Measurements from ENCODE around the gene EIPR1.

EIPR1 gene

GRCh38 chr2:3282056-3282998 is 95.3 kb downstream of the EIPR1 start:
- Mint-ChIP-seq H3K27ac (peak overlapping the region; percentile 39), H3K4me3 (no peak overlapping the region), H3K4me1 (no peaks in the 10 kb centered on the region), H3K9me3 (peaks cover 5% of the 10 kb centered on the region), H3K27me3 (no peaks in the 10 kb centered on the region), H3K36me3 (peaks cover 15% of the 10 kb centered on the region)
- no peak for DNase-seq
- CTCF ChIA-PET: no interaction called here

- no peak overlapping the region for H3K27ac Mint-ChIP-seq
- no peaks in the 10 kb centered on the region for H3K9me3 Mint-ChIP-seq
- peaks cover 15% of the 10 kb centered on the region for H3K36me3 Mint-ChIP-seq
- H3K27me3 Mint-ChIP-seq: no peaks in the 10 kb centered on the region
- DNase-seq: no peak
- no peak overlapping the region for H3K4me3 Mint-ChIP-seq
- H3K4me1 Mint-ChIP-seq: no peaks in the 10 kb centered on the region
- CTCF ChIA-PET: no interaction called here
Measured at GRCh38 chr2:3280683-3281520, 96.7 kb downstream of the EIPR1 start.

- no peak for DNase-seq
- peaks cover 18% of the 10 kb centered on the region for H3K36me3 Mint-ChIP-seq
- H3K9me3 Mint-ChIP-seq: peaks cover 5% of the 10 kb centered on the region
- H3K4me1 Mint-ChIP-seq: no peaks in the 10 kb centered on the region
- H3K27me3 Mint-ChIP-seq: no peaks in the 10 kb centered on the region
- no peak overlapping the region for H3K27ac Mint-ChIP-seq
- CTCF ChIA-PET: no interaction called here
- H3K4me3 Mint-ChIP-seq: no peak overlapping the region
Measured at GRCh38 chr2:3280197-3280596, 97.4 kb downstream of the EIPR1 start.

- Mint-ChIP-seq H3K27me3 (no peaks in the 10 kb centered on the region), H3K9me3 (peaks cover 12% of the 10 kb centered on the region), H3K4me3 (no peak overlapping the region), H3K36me3 (peaks cover 18% of the 10 kb centered on the region), H3K4me1 (no peaks in the 10 kb centered on the region), H3K27ac (no peak overlapping the region)
- no peak for DNase-seq
- CTCF ChIA-PET: no interaction called here
Measured at GRCh38 chr2:3279236-3279960, 98.2 kb downstream of the EIPR1 start.

- CTCF ChIA-PET: no interaction called here
- peaks cover 23% of the 10 kb centered on the region for H3K36me3 Mint-ChIP-seq
- no peak for DNase-seq
- no peaks in the 10 kb centered on the region for H3K27me3 Mint-ChIP-seq
- H3K4me1 Mint-ChIP-seq: no peaks in the 10 kb centered on the region
- no peak overlapping the region for H3K27ac Mint-ChIP-seq
- peaks cover 16% of the 10 kb centered on the region for H3K9me3 Mint-ChIP-seq
- H3K4me3 Mint-ChIP-seq: no peak overlapping the region
Measured at GRCh38 chr2:3278521-3279218, 98.9 kb downstream of the EIPR1 start.

GRCh38 chr2:3277748-3278520 is 99.7 kb downstream of the EIPR1 start:
- no peak overlapping the region for H3K4me3 Mint-ChIP-seq
- DNase-seq: no peak
- H3K27ac Mint-ChIP-seq: no peak overlapping the region
- no peaks in the 10 kb centered on the region for H3K27me3 Mint-ChIP-seq
- H3K36me3 Mint-ChIP-seq: peaks cover 25% of the 10 kb centered on the region
- CTCF ChIA-PET: no interaction called here
- H3K9me3 Mint-ChIP-seq: peaks cover 18% of the 10 kb centered on the region
- no peaks in the 10 kb centered on the region for H3K4me1 Mint-ChIP-seq

GRCh38 chr2:3277050-3277747 is 100.4 kb downstream of the EIPR1 start:
- Mint-ChIP-seq H3K36me3 (peaks cover 29% of the 10 kb centered on the region), H3K27ac (no peak overlapping the region), H3K4me3 (no peak overlapping the region), H3K4me1 (no peaks in the 10 kb centered on the region), H3K27me3 (no peaks in the 10 kb centered on the region), H3K9me3 (peaks cover 18% of the 10 kb centered on the region)
- CTCF ChIA-PET: no interaction called here
- no peak for DNase-seq

GRCh38 chr2:3272761-3273160 is 104.9 kb downstream of the EIPR1 start:
- Mint-ChIP-seq H3K27ac (no peak overlapping the region), H3K9me3 (peaks cover 18% of the 10 kb centered on the region), H3K36me3 (peaks cover 27% of the 10 kb centered on the region), H3K4me3 (no peak overlapping the region), H3K27me3 (no peaks in the 10 kb centered on the region), H3K4me1 (no peaks in the 10 kb centered on the region)
- DNase-seq: no peak
- CTCF ChIA-PET: no interaction called here

GRCh38 chr2:3270095-3270478 is 107.5 kb downstream of the EIPR1 start:
- Mint-ChIP-seq H3K36me3 (peaks cover 20% of the 10 kb centered on the region), H3K9me3 (peaks cover 12% of the 10 kb centered on the region), H3K27ac (no peak overlapping the region), H3K4me1 (no peaks in the 10 kb centered on the region), H3K4me3 (no peak overlapping the region), H3K27me3 (no peaks in the 10 kb centered on the region)
- CTCF ChIA-PET: no interaction called here
- no peak for DNase-seq

GRCh38 chr2:3269425-3270094 is 108.1 kb downstream of the EIPR1 start:
- H3K9me3 Mint-ChIP-seq: peaks cover 6% of the 10 kb centered on the region
- H3K4me3 Mint-ChIP-seq: no peak overlapping the region
- H3K4me1 Mint-ChIP-seq: no peaks in the 10 kb centered on the region
- CTCF ChIA-PET: no interaction called here
- DNase-seq: no peak
- H3K27ac Mint-ChIP-seq: no peak overlapping the region
- H3K36me3 Mint-ChIP-seq: peaks cover 20% of the 10 kb centered on the region
- no peaks in the 10 kb centered on the region for H3K27me3 Mint-ChIP-seq

- CTCF ChIA-PET: no interaction called here
Measured at GRCh38 chr2:3268705-3269029, 109.0 kb downstream of the EIPR1 start.

GRCh38 chr2:3267869-3268704 is 109.5 kb downstream of the EIPR1 start:
- H3K27ac Mint-ChIP-seq: no peak overlapping the region
- H3K9me3 Mint-ChIP-seq: no peaks in the 10 kb centered on the region
- H3K36me3 Mint-ChIP-seq: peaks cover 15% of the 10 kb centered on the region
- CTCF ChIA-PET: no interaction called here
- no peak overlapping the region for H3K4me3 Mint-ChIP-seq
- no peaks in the 10 kb centered on the region for H3K4me1 Mint-ChIP-seq
- H3K27me3 Mint-ChIP-seq: no peaks in the 10 kb centered on the region
- no peak for DNase-seq

More at GRCh38 chr2:3268705-3269029, 109.0 kb downstream of the EIPR1 start:
- H3K4me1 Mint-ChIP-seq: no peaks in the 10 kb centered on the region
- H3K4me3 Mint-ChIP-seq: no peak overlapping the region
- DNase-seq: no peak
- H3K36me3 Mint-ChIP-seq: peaks cover 16% of the 10 kb centered on the region
- H3K27ac Mint-ChIP-seq: no peak overlapping the region
- H3K27me3 Mint-ChIP-seq: no peaks in the 10 kb centered on the region
- peaks cover 2% of the 10 kb centered on the region for H3K9me3 Mint-ChIP-seq

Data from activated naive CD4-positive, alpha-beta T cell treated with anti-CD3 and anti-CD28 coated beads, Interleukin-2, amount 10 ng/mL, durations not matched to agents 7 days and 5 days (primary cell).